ENCODE measurements around the gene RNF17.

DNA sequence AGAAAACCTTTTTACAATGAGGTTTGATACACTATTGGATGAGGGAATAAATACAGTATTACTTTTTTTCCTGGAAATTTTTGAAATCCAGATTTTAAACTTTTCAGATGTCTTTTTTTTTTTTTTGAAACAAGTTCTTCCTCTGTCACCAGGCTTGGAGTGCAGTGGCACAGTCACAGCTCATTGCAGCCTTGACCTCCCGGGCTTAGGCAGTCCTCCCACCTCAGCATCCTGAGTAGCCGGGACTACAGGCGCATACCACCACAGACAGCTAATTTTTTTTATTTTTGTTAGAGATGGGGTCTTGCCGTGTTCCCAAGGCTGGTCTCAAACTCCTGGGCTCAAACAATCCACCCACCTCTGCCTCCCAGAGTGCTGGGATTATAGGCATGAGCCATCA lies 96.8 kb downstream of the RNF17 start:
- TF ChIP-seq GATA3 (IDR thresholded peaks at IDR 0.05; ENCODE audit: low read depth, low read length), result no peak
- no peak for TF ChIP-seq GATA2 (IDR thresholded peaks at IDR 0.05; ENCODE audit: low read depth, low read length)
